Cardiac muscle cell (in vitro differentiated cells and primary cell): ENCODE measurements around the gene COX7A2L. TPM values are rescaled to one million over a fixed set of nuclear protein-coding genes. Genes with fewer than 3 reads are reported as not detected.

ENCODE experiments used
- DNase-seq, 2 donors: peaks; one replicate each; pipeline versions ENCODE4 v3.0.0 to v3.0.0-alpha.2; 2010 to 2017; ENCODE audit warnings: low read depth in 1 of 2, low spot score in 1 of 2
- H3K27ac ChIP-seq: fragments of 200-600 bp; sonication (generic); 2 replicates; pipeline ENCODE4 v1.5.1; 2016
- H3K27me3 ChIP-seq: fragments of 200-600 bp; sonication (generic); 2 replicates; pipeline ENCODE4 v1.6.0; 2016; ENCODE audit warnings: control low read depth
- H3K36me3 ChIP-seq: fragments of 200-600 bp; sonication (generic); 2 replicates; pipeline ENCODE4 v1.5.1; 2016; ENCODE audit warnings: control low read depth
- H3K4me1 ChIP-seq: fragments of 200-600 bp; sonication (generic); 2 replicates; pipeline ENCODE4 v1.8.1; 2017; ENCODE audit warnings: low read depth, mild to moderate bottlenecking, mixed run types
- H3K4me3 ChIP-seq: fragments of 200-600 bp; sonication (generic); 2 replicates; pipeline ENCODE4 v1.5.1; 2016; ENCODE audit warnings: mild to moderate bottlenecking
- H3K9me3 ChIP-seq: fragments of 200-600 bp; sonication (generic); 2 replicates; pipeline ENCODE4 v1.5.1; 2017; ENCODE audit warnings: low read depth, mild to moderate bottlenecking, control low read depth
- polyA plus RNA-seq: library from polyadenylated mRNA; unstranded; fragments of >200 nt; fragmentation: Nextera tagmentation; extraction: Ambion mirVana; gene quantifications from 2 replicates; pipeline ENCODE4 v1.2.1, GENCODE V29; 2016
- total RNA-seq: library from RNA; depleted of rRNA; stranded (reverse); fragments of >200 nt; gene quantifications from 2 replicates; pipeline ENCODE4 v1.2.3, GENCODE V29; 2016
- TF ChIP-seq, protein P1 (sequence below): IDR thresholded peaks from 2 replicates; pipeline ENCODE4 v1.5.1; 2012; ENCODE audit warnings: low read depth, mild to moderate bottlenecking, low read length

COX7A2L gene
- total and polyA plus RNA-seq, 2 experiments from 2014 or later, result 152 to 197 TPM

DNA sequence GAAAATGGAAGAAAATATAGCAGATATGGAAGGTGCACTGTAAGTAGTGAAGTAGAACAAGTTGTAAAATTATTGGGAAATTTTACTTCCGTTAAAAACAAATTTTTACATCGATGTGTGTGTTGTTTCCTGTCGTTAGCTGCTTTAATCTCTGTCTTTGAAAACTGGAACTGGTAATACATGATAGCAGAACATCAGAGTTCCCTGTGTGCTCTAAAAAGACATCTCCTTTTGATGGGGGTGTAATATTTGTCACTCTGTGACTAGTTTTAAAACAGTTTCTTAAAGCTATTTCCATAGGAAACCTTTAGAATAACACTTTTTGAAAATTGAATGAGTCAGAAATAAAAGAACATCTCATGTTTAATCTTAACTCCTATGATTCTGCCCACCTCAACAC is 43.5 kb downstream of the COX7A2L start:
- no peaks in the 10 kb centered on the region for H3K27me3 ChIP-seq
- H3K36me3 ChIP-seq, result peaks cover 32% of the 10 kb centered on the region

DNA sequence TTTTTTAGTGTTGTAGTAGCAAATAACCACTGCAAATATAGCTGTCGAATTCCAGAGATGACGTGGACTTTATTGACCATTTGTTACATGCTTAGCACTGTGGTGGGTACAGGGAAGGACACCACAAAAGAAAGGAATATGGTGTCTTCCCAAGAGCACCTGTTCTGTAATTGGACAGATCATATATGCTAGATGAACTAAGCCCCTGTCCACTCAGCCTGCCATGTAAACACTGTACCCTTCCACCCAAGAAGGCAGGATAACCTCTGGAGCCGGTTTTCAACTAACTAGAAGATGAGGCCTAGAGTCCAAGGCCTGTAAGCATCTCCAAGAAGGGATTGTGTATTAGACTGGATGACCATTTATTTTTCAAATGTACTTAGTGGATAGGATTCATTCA is 44.1 kb downstream of the COX7A2L start:
- peaks cover 31% of the 10 kb centered on the region for H3K36me3 ChIP-seq
- no peaks in the 10 kb centered on the region for H3K27me3 ChIP-seq
- no peak overlapping the region for H3K4me3 ChIP-seq
- no peak overlapping the region for H3K27ac ChIP-seq
- no peak for DNase-seq
- TF ChIP-seq, protein P1, sequence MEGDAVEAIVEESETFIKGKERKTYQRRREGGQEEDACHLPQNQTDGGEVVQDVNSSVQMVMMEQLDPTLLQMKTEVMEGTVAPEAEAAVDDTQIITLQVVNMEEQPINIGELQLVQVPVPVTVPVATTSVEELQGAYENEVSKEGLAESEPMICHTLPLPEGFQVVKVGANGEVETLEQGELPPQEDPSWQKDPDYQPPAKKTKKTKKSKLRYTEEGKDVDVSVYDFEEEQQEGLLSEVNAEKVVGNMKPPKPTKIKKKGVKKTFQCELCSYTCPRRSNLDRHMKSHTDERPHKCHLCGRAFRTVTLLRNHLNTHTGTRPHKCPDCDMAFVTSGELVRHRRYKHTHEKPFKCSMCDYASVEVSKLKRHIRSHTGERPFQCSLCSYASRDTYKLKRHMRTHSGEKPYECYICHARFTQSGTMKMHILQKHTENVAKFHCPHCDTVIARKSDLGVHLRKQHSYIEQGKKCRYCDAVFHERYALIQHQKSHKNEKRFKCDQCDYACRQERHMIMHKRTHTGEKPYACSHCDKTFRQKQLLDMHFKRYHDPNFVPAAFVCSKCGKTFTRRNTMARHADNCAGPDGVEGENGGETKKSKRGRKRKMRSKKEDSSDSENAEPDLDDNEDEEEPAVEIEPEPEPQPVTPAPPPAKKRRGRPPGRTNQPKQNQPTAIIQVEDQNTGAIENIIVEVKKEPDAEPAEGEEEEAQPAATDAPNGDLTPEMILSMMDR, result no peak
- H3K9me3 ChIP-seq, result no peaks in the 10 kb centered on the region
- H3K4me1 ChIP-seq, result no peaks in the 10 kb centered on the region

More for the DNA sequence above, 43.5 kb downstream of the COX7A2L start:
- Histone ChIP-seq H3K9me3 (no peaks in the 10 kb centered on the region), H3K27ac (no peak overlapping the region), H3K4me3 (no peak overlapping the region), H3K4me1 (no peaks in the 10 kb centered on the region)
- no peak for DNase-seq
- TF ChIP-seq, protein P1, result no peak

DNA sequence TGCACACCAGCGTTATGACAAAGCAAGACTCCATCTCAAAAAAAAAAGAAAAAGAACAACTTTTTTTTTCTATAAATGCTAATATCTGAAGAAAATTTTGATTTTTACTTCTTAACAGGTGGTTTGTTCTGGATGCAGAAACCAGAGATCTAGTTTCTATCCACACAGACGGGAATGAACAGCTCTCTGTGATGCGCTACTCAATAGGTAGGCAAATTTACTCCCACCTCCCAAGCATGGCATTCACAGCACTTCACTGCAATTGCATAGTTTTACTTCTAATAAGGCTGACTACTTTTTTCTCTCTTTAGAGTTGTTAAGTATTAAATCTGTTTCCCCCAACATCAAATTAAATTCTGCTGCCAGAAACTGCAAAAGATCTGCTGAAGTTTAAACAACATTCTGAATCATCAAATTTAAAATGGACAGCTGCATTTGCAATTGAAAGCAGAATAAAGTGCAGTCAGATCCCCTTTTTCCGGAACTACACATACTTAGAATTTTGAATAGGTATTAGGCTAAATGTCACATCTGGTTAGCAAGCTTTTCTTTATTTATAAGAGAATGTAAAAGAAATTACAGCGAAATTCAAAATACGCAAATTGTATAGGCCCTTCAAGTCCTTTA is 45.1 kb downstream of the COX7A2L start:
- DNase-seq, result no peak
- Histone ChIP-seq H3K27me3 (no peaks in the 10 kb centered on the region), H3K4me3 (no peak overlapping the region), H3K27ac (no peak overlapping the region), H3K36me3 (peaks cover 32% of the 10 kb centered on the region), H3K4me1 (no peaks in the 10 kb centered on the region), H3K9me3 (no peaks in the 10 kb centered on the region)
- TF ChIP-seq, protein P1, result no peak

DNA sequence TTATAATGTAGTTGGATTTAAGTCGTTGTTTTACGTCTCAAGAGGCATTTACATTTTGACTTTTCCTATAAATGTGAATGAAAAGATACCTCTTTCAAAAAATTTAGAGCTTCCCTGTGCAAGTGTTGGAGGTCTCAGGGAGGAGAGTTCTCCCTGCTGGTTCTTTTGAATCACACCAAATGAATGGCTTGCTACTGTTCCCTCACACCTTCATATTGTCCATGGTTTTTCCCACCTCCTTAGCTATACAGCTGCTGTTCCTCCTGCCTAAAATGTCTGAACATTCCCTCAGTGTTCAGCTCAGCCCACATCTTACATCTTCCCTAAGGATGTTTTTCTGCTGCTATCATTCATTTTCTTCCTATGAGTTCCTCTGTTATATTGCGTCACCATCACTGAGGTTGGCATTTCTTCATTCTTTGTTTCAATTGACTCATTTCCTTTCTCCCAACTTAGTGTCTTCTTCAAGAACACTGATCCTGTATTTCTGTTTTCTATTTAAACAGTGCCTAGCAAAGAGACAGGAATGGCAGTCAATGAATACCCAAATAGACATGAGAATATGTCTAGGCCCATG is 46.0 kb downstream of the COX7A2L start:
- no peak overlapping the region for H3K4me3 ChIP-seq
- no peaks in the 10 kb centered on the region for H3K9me3 ChIP-seq
- H3K36me3 ChIP-seq, result peaks cover 26% of the 10 kb centered on the region
- TF ChIP-seq, protein P1, result no peak
- no peaks in the 10 kb centered on the region for H3K27me3 ChIP-seq
- H3K4me1 ChIP-seq, result no peaks in the 10 kb centered on the region
- peak in 1 of 2 donors; percentile 91 for DNase-seq
- H3K27ac ChIP-seq, result no peak overlapping the region

DNA sequence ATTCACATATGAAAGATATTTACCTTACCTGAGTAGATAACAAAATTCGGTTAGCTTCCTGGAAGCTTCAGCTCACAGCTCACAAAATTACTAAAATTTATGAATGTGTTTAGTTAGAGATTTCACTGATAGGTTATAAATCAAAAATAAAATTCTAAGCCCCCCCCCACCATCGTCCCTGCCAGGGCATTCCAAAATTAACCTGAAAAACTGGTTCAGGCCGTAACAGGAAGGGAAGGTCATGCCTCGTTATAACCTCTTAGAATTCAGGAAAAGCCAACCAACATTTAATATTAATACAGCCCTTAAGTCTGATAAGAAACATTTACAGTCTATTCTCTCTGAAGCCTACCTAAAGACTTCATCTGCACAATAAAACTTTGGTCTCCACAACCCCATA is 48.9 kb downstream of the COX7A2L start:
- Histone ChIP-seq H3K4me1 (no peaks in the 10 kb centered on the region), H3K27me3 (no peaks in the 10 kb centered on the region), H3K4me3 (no peak overlapping the region), H3K36me3 (peaks cover 23% of the 10 kb centered on the region), H3K27ac (no peak overlapping the region), H3K9me3 (no peaks in the 10 kb centered on the region)
- DNase-seq, result no peak
- TF ChIP-seq, protein P1, result no peak
